Astrocyte of the hippocampus (primary cell): ENCODE results near the gene GART.

ENCODE experiments used
- DNase-seq: peaks from one replicate; pipeline ENCODE4 v3.0.0; 2011; ENCODE audit warnings: low read depth, low spot score

Gene GART

DNA sequence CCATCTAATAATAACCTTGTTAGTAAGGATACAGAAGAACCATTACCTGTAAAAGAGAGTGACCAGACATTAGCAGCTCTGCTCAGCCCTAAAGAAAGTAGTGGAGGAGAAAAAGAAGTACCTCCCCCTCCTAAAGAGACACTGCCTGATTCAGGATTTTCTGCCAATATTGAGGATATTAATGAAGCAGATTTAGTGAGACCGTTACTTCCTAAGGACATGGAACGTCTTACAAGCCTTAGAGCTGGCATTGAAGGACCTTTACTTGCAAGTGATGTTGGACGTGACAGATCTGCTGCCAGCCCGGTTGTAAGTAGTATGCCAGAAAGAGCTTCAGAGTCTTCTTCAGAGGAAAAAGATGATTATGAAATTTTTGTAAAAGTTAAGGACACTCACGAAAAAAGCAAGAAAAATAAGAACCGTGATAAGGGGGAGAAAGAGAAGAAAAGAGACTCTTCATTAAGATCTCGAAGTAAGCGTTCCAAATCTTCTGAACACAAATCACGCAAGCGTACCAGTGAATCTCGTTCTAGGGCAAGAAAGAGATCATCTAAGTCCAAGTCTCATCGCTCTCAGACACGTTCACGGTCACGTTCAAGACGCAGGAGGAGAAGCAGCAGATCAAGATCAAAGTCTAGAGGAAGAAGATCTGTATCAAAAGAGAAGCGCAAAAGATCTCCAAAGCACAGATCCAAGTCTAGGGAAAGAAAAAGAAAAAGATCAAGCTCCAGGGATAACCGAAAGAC lies 12.5 kb upstream of the GART start:
- no peak for DNase-seq

DNA sequence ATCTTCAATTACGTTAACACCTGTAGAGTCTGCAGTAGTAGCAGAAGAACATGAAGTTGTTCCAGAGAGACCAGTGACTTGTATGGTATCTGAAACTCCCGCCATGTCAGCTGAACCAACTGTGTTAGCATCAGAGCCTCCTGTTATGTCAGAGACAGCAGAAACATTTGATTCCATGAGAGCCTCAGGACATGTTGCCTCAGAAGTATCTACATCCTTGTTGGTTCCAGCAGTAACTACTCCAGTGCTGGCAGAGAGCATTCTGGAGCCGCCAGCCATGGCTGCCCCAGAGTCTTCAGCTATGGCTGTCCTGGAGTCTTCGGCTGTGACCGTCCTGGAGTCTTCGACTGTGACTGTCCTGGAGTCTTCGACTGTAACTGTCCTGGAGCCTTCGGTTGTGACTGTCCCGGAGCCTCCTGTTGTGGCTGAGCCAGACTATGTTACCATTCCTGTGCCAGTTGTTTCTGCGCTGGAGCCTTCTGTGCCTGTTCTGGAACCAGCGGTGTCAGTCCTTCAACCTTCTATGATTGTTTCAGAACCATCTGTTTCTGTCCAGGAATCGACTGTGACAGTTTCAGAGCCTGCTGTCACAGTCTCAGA lies 11.2 kb upstream of the GART start:
- no peak for DNase-seq

DNA sequence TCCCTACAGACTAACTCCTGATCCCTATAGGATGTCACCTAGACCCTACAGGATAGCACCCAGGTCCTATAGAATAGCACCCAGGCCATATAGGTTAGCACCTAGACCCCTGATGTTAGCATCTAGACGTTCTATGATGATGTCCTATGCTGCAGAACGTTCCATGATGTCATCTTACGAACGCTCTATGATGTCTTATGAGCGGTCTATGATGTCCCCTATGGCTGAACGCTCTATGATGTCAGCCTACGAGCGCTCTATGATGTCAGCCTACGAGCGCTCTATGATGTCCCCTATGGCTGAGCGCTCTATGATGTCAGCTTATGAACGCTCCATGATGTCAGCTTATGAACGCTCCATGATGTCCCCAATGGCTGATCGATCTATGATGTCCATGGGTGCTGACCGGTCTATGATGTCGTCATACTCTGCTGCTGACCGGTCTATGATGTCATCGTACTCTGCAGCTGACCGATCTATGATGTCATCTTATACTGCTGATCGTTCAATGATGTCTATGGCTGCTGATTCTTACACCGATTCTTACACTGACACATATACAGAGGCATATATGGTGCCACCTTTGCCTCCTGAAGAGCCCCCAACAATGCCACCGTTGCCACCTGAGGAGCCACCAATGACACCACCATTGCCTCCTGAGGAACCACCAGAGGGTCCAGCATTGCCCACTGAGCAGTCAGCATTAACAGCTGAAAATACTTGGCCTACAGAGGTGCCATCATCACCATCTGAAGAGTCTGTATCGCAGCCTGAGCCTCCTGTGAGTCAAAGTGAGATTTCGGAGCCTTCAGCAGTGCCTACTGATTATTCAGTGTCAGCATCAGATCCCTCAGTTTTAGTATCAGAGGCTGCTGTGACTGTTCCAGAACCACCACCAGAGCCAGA lies 10.4 kb upstream of the GART start:
- no peak for DNase-seq

DNA sequence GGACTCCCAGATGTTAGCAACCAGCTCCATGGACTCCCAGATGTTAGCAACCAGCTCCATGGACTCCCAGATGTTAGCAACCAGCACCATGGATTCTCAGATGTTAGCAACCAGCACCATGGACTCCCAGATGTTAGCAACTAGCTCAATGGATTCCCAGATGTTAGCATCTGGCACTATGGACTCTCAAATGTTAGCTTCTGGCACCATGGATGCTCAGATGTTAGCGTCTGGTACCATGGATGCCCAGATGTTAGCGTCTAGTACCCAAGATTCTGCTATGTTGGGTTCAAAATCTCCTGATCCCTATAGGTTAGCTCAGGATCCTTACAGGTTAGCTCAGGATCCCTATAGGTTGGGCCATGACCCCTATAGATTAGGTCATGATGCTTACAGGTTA lies 9.7 kb upstream of the GART start:
- no peak for DNase-seq

DNA sequence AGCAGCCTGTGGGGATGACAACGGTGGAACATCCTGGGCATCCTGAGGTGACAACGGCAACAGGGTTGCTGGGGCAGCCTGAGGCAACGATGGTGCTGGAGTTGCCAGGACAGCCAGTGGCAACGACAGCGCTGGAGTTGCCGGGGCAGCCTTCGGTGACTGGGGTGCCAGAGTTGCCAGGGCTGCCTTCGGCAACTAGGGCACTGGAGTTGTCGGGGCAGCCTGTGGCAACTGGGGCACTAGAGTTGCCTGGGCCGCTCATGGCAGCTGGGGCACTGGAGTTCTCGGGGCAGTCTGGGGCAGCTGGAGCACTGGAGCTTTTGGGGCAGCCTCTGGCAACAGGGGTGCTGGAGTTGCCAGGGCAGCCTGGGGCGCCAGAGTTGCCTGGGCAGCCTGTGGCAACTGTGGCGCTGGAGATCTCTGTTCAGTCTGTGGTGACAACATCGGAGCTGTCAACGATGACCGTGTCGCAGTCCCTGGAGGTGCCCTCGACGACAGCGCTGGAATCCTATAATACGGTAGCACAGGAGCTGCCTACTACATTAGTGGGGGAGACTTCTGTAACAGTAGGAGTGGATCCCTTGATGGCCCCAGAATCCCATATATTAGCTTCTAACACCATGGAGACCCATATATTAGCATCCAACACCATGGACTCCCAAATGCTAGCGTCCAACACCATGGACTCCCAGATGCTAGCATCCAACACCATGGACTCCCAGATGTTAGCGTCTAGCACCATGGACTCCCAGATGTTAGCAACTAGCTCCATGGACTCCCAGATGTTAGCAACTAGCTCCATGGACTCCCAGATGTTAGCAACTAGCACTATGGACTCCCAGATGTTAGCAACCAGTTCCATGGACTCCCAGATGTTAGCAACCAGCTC lies 9.1 kb upstream of the GART start:
- DNase-seq = no peak

DNA sequence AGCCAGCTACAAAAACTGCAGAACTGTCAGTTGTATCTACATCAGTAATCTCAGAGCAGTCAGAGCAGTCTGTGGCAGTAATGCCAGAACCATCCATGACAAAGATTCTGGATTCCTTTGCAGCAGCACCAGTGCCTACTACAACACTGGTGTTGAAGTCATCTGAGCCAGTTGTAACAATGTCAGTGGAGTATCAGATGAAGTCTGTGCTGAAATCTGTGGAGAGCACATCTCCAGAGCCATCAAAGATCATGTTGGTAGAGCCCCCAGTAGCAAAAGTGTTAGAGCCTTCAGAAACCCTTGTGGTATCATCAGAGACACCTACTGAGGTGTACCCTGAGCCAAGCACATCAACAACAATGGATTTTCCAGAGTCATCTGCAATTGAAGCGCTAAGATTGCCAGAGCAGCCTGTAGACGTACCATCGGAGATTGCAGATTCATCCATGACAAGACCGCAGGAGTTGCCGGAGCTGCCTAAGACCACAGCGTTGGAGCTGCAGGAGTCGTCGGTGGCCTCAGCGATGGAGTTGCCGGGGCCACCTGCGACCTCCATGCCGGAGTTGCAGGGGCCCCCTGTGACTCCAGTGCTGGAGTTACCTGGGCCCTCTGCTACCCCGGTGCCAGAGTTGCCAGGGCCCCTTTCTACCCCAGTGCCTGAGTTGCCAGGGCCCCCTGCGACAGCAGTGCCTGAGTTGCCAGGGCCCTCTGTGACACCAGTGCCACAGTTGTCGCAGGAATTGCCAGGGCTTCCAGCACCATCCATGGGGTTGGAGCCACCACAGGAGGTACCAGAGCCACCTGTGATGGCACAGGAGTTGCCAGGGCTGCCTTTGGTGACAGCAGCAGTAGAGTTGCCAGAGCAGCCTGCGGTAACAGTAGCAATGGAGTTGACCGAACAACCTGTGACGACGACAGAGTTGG lies 8.2 kb upstream of the GART start:
- no peak for DNase-seq

DNA sequence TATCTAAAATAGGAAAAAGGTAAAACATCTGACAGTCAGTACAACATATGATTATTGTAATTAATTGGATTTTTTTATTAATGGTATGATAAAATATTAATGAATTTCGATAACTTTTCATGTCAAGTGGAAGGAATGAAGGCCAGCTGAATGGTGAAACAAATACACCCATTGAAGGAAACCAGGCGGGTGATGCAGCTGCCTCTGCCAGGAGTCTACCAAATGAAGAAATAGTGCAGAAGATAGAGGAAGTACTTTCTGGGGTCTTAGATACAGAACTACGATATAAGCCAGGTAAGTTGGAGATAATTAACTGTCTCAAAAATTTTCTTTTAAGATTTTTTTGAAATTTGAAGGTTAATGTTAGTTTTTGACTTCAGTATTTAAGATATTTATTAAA lies 4.2 kb upstream of the GART start:
- DNase-seq = no peak

DNA sequence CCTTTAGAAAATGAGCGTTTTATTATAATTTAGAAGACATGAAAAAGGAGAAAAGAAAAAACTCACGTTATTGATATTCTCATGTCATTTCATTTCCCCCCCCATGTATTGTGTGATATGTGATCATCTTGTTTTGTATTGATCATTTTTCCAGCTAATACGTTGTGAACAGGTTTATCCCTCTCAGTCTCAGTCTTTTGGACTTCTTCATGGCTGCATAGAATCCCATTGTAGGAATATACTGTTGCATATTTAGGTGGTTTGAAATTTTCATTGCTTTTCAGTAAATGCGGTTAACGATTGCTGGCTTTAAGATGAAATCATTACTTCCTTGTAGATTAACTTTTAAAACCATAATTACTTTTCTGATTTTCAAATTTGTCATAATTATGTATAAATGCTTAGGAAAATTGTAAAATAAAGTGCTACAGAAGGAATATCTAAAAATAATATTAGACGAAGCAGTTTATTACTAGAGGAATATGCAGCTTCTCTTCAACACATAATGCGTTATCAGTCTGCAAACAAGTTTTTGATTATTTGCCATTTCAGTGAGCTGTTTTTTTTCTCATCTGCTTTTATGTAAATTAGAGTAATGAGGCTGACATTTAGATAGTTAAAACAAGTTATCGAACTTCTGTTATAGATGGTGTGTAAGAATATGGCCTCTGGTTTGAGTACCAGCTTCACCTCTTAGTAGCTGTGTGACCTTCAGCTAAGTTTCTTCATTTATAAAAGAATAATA lies 2.7 kb upstream of the GART start:
- DNase-seq = no peak

DNA sequence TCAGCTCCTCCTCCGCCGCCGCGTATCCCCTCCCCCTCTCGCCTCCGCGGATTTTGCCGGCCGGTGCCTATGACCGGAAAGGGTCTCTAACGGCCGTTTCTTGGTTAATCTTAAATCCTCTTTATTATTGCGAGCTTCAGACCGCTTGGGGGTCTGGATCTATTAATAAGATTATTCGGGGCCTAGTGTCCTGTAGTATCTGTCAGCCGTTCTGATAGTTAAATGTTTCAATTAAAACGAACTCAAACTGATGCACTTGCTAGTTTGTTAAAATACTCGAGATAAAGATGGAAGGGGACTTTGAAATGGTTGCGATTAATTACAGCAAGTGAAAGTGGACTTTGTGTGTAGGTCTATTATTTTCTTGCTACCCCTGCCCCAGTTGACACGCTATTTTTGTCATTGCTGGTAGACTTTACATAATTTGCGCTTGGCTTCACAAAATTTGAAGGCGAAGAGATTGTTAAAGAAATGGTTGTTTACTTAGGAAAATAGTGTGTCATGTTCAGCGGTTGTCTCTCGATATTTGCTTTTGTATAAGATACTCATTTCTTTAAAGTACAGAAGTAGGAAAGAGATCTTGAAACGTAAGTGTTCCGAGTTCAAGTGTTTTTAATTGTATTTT lies 1.7 kb upstream of the GART start:
- DNase-seq = no peak

DNA sequence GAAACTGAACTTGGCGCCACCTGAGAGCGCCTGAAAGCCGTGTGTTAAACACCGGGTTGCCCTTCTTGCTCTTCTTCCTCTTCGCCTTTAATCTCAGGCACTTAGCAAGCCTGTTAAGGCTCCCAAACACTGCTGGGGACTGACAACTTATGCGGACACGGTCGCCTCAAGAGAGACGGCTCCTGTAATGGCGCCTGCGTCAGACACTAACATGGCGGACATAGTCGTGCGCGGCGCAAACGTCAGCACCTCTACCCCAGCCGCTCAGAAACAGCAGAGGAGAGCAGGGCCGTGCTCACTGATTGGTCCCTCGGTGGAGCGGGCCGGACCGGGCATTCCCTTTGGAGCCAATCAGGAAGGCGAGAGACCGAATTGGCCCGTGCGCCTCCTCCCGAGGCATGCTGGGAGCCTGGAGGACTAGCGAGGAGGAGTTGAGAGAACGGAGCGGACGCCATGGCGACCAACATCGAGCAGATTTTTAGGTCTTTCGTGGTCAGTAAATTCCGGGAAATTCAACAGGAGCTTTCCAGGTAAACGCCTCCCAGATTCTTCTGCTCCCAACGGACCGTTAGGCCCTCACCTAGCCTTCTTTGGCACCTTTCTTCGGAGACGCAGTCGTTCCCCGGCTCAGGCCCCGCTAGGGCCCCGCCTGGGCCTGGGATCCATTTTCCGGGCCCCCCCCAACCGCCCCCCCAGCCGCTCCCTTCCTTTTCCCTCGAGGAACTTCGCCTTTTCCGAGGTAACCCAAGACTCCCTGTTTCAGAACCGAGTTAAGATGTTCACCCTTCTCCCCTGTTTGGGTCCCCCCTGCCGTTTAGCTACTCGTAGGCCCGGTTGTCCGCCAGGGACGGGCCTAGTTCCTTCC lies 955 bp upstream of the GART start, which contains the start of gene SON:
TSS of gene SON (plus strand) at position 399 of the 865 bp plus-strand sequence. CDS start at position 454, 55 bp downstream.
- DNase-seq = peak; percentile 99

DNA sequence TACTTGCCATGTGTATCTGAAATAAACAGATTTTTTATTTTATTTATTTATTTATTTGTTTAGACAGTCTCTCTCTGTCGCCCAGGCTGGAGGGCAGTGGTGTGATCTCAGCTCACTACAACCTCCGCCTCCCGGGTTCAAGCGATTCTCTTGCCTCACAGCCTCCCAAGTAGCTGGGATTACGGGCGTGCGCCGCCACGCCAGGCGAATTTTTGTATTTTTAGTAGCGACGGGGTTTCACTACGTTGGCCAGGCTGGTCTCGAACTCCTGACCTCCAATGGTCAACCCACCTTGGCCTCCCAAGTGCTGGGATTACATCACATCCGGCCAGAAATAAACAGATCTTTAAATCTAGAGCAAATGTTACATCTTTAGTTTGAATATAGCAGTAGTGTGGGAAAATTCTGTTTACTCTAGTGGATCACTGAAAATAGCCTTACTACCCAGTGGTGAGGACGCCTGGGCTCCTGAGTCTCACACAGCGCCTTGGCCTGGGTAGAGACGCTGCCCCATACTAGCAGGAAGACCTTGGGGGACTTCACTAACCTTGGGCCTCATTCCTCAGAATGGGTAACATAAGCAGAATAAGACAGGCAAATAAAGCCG lies 709 bp downstream of the GART start:
- DNase-seq = peak; percentile 26

DNA sequence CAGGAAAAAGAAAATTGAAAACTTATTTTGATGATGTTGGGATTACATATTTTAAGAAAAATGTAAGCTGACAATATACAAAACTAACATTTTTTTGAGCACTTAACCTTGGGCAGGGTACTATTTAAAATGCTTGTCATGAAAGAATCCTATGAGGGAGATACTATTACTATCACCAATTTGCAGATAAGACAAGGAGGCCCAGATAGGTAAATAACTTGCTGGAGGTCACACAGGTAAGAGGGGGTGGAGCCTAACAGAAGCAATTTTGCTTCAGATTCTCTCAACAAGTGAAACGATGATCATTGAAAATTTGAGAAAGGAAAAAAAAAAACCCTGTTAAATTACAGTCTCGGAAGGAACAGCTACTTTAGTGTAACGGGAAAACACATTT lies 1.2 kb downstream of the GART start:
- DNase-seq = no peak

DNA sequence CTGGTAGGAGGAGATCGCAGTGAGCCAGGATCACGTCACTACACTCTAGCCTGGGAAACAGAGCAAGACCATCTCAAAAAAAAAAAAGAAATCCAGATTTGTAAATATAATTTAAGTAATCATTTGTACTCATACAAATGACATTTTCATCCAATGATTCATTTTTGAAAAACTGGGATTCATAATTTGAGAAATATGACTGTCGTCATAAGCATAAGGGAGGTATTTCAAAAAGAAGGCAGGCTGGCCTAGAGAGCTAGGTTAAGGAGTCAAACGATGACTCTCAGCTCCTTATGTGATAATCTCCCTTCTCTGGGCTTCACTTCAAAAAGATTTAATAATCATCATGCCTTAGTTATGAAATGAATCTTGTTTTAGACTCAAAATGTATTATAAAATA lies 2.3 kb downstream of the GART start:
- no peak for DNase-seq

DNA sequence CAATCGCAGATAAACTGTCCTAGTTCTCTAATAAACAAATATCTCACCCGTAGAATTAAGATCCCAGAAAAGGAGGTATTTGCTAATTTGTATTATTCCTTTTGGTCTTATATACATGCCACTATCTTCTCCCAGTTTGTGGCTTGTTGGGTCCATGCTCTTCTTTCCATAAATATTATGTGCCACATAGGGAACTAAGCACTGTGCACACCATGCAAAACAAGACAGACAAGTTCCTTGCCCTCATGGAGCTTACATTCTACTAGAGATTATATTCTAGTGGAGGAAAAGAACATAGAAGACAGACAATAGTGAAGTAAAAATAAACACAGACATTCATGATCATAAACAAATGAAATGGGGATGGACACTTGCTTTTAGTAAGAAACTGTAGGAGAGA lies 4.7 kb downstream of the GART start:
- no peak for DNase-seq

DNA sequence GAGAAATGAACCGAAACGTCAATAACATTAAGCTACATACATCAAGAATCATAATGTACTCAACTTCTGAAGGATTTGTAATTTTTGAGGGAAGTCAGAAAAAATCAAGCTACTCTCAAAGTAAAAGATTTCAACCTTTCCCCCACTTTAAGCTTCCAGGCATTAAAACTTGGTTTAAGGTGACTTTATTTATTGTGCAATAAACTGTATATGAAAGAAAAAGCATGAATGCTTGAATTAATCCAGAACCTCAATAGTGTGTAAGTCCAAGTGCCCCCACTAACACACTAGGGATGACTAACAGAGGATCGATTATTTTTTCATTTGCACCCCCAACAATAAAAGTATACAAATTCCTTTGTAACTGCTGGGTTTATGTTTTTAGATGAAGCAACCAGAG lies 10.9 kb downstream of the GART start:
- no peak for DNase-seq

DNA sequence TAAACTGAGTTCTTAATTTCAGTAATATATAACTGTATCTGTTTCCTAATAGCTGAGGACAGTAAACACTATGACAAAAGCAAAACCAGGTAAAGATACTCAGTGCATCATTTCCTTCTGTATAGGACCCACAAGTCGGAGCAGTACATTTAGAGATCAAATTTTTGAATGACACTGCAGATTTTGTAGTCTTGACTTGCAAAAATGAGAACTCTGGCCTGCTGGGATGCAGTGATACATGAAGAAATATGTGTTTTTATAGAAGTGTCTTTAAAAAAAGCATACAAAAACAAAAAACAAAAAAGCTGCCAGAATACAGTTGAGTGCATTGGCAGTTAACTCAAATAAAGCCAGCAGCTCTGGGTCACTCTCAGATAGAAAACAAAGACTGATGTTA lies 19.0 kb downstream of the GART start:
- no peak for DNase-seq

DNA sequence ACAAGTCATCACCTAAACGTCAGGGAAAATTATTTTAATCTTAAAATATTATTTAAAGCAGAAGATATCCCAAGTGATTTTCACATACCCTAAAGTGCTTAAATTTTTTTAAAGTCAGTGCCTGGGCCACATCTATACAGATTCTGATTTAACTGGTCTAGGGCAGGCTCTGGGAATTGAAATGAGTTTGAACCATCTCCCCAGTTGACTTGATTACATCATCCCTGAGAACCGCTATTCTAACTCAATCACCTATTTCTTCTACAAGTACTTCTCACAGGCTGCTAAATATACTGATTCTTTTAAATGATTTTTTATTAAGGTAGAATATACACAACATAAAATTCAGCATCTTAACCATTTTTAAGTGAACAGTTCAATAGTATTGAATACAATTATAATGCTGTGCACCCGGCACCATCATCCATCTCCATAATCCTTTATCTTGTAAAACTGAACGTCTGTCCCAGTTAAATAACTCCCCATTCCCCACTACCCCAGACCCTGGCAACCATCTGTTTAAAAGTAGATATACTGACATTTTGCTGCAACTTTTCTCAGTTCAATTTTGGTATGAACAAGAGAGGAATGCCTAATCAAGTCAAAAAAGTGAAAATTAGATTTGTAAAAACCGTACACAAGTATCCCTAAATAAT lies 19.5 kb downstream of the GART start:
- no peak for DNase-seq
